Neural progenitor cell (in vitro differentiated cells): ENCODE measurements around the gene PLEKHA7. TPM values are rescaled to one million over a fixed set of nuclear protein-coding genes. Genes with fewer than 3 reads are reported as not detected.
A peak's percentile ranks its signal among the peaks of the same experiment; 100 is the strongest.

Source experiments
- DNase-seq: peaks from one replicate; pipeline ENCODE4 v3.0.0-alpha.2; 2016; ENCODE audit warnings: low spot score
- H2AFZ ChIP-seq: fragments of 200-600 bp; sonication (generic); replicated peaks from 2 replicates; pipeline ENCODE4 v1.6.1; 2016; ENCODE audit warnings: antibody characterized with exemption
- H3F3A ChIP-seq: fragments of 200-600 bp; sonication (generic); 2 replicates; pipeline ENCODE4 v1.6.1; 2016; ENCODE audit warnings: antibody characterized with exemption, low read depth
- H3K27ac ChIP-seq: fragments of 200-600 bp; sonication (generic); 2 replicates; pipeline ENCODE4 v1.5.1; 2016; ENCODE audit warnings: mild to moderate bottlenecking
- H3K27me3 ChIP-seq: fragments of 200-600 bp; sonication (generic); 2 replicates; pipeline ENCODE4 v1.6.1; 2016; ENCODE audit warnings: mild to moderate bottlenecking, moderate library complexity
- H3K36me3 ChIP-seq: fragments of 200-600 bp; sonication (generic); 2 replicates; pipeline ENCODE4 v1.5.1; 2016
- H3K4me1 ChIP-seq: fragments of 200-600 bp; sonication (generic); 2 replicates; pipeline ENCODE4 v1.6.1; 2016; ENCODE audit warnings: mixed run types
- H3K4me2 ChIP-seq: fragments of 200-600 bp; sonication (generic); 2 replicates; pipeline ENCODE4 v1.6.1; 2016
- H3K4me3 ChIP-seq: fragments of 200-600 bp; sonication (generic); 2 replicates; pipeline ENCODE4 v1.5.1; 2016
- H3K79me2 ChIP-seq: fragments of 200-600 bp; sonication (generic); 2 replicates; pipeline ENCODE4 v1.6.1; 2016; ENCODE audit warnings: low read depth
- H3K9ac ChIP-seq: fragments of 200-600 bp; sonication (generic); 2 replicates; pipeline ENCODE4 v1.6.1; 2016
- H3K9me3 ChIP-seq: fragments of 200-600 bp; sonication (generic); 2 replicates; pipeline ENCODE4 v1.5.1; 2016; ENCODE audit warnings: low read depth
- H4K20me1 ChIP-seq: fragments of 200-600 bp; sonication (generic); 2 replicates; pipeline ENCODE4 v1.6.1; 2016; ENCODE audit warnings: low read depth
- H3K27ac Mint-ChIP-seq: 3 replicates; pipeline ENCODE4 v1.8.0; 2021; ENCODE audit warnings: mixed read lengths
- H3K27me3 Mint-ChIP-seq: 2 replicates; pipeline ENCODE4 v1.8.0; 2022; ENCODE audit warnings: low read depth, mild to moderate bottlenecking, inconsistent platforms, moderate library complexity, mixed read lengths; ENCODE audit not compliant: insufficient read depth
- H3K36me3 Mint-ChIP-seq: 3 replicates; pipeline ENCODE4 v1.8.0; 2021; ENCODE audit warnings: mixed read lengths
- H3K4me1 Mint-ChIP-seq: 3 replicates; pipeline ENCODE4 v1.8.0; 2021; ENCODE audit warnings: mixed read lengths
- H3K4me3 Mint-ChIP-seq: 3 replicates; pipeline ENCODE4 v1.8.0; 2021; ENCODE audit warnings: mild to moderate bottlenecking, moderate library complexity, mixed read lengths
- H3K9me3 Mint-ChIP-seq: 3 replicates; pipeline ENCODE4 v1.8.0; 2020; ENCODE audit warnings: mixed read lengths
- EZH2 ChIP-seq: fragments of 200-600 bp; sonication (generic); IDR thresholded peaks from 2 replicates; pipeline ENCODE4 v1.6.1; 2017; ENCODE audit warnings: antibody characterized with exemption, mild to moderate bottlenecking, moderate library complexity
- EZH2phosphoT487 ChIP-seq: fragments of 200-600 bp; sonication (generic); IDR thresholded peaks from 2 replicates; pipeline ENCODE4 v1.6.1; 2017; ENCODE audit warnings: antibody characterized with exemption
- total RNA-seq: library from RNA; depleted of rRNA; stranded (reverse); fragments of >200 nt; gene quantifications from 2 replicates; pipeline ENCODE4 v1.2.3, GENCODE V29; 2015; ENCODE audit warnings: low replicate concordance
- TF ChIP-seq, protein P1 (sequence below): fragments of 200-600 bp; sonication (generic); IDR thresholded peaks from 2 replicates; pipeline ENCODE4 v1.5.1; 2017; ENCODE audit warnings: antibody characterized with exemption, mild to moderate bottlenecking

The PLEKHA7 gene
- total RNA-seq, 1 donor from 2014 or later, result 20.3 TPM

DNA sequence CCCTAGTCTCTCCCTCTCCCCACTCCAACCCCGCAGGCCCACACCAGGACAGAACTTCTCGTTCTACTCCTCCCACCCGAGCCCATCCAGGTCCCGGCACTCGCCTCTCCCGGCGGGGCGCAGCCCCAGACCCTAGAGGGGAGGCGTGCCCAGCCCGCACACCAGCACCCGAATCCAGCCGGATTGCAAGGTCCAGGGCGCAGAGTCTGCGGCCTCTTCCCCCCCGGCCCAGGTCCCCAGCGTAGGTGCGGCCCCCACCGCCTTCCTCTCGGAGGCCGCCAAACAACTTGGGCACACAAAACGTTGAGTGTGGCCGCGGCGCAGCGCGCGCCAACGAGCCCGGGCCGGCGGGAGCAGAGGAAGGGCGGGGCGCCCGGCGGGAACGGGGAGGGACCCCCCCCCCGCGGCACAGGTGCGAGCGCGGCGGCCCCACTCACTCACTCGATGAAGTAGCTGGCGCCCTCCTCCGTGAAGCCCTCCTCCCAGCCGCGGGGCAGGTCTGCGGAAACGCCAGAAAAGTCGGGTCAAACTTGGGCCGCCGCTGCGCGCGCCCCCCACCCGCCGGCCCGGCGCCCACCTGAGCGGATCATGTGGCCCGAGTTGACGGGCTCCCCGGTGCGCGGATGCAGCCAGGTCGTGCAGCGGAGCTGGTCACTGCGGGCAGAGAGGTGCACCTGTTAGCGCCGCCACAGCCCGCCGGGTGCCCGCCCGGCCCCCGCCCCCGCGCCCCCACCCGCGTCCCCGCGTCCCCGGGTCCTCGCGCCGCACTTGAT lies 480 bp downstream of the PLEKHA7 start:
- peaks cover 29% of the 10 kb centered on the region for H3F3A ChIP-seq
- Mint-ChIP-seq H3K27ac (no peak overlapping the region), H3K27me3 (peaks cover 7% of the 10 kb centered on the region), H3K36me3 (peaks cover 2% of the 10 kb centered on the region), H3K4me3 (peak overlapping the region; percentile 69), H3K9me3 (no peaks in the 10 kb centered on the region), H3K4me1 (peaks cover 6% of the 10 kb centered on the region)
- TF ChIP-seq EZH2phosphoT487, result no peak
- TF ChIP-seq, protein P1, sequence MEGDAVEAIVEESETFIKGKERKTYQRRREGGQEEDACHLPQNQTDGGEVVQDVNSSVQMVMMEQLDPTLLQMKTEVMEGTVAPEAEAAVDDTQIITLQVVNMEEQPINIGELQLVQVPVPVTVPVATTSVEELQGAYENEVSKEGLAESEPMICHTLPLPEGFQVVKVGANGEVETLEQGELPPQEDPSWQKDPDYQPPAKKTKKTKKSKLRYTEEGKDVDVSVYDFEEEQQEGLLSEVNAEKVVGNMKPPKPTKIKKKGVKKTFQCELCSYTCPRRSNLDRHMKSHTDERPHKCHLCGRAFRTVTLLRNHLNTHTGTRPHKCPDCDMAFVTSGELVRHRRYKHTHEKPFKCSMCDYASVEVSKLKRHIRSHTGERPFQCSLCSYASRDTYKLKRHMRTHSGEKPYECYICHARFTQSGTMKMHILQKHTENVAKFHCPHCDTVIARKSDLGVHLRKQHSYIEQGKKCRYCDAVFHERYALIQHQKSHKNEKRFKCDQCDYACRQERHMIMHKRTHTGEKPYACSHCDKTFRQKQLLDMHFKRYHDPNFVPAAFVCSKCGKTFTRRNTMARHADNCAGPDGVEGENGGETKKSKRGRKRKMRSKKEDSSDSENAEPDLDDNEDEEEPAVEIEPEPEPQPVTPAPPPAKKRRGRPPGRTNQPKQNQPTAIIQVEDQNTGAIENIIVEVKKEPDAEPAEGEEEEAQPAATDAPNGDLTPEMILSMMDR, result no peak
- peak; percentile 40 for TF ChIP-seq EZH2
- H3K9ac ChIP-seq, result no peak overlapping the region
- peaks cover 25% of the 10 kb centered on the region for H3K27me3 ChIP-seq
- peak; percentile 62 for DNase-seq
- no peaks in the 10 kb centered on the region for H3K9me3 ChIP-seq
- peak overlapping the region; percentile 98 for H2AFZ ChIP-seq
- H3K4me3 ChIP-seq, result peak overlapping the region; percentile 92
- H3K27ac ChIP-seq, result no peak overlapping the region
- peak overlapping the region; percentile 96 for H3K4me2 ChIP-seq
- H3K36me3 ChIP-seq, result no peaks in the 10 kb centered on the region
- H3K4me1 ChIP-seq, result peaks cover 8% of the 10 kb centered on the region
- H4K20me1 ChIP-seq, result peaks cover 37% of the 10 kb centered on the region
- H3K79me2 ChIP-seq, result peaks cover 18% of the 10 kb centered on the region

DNA sequence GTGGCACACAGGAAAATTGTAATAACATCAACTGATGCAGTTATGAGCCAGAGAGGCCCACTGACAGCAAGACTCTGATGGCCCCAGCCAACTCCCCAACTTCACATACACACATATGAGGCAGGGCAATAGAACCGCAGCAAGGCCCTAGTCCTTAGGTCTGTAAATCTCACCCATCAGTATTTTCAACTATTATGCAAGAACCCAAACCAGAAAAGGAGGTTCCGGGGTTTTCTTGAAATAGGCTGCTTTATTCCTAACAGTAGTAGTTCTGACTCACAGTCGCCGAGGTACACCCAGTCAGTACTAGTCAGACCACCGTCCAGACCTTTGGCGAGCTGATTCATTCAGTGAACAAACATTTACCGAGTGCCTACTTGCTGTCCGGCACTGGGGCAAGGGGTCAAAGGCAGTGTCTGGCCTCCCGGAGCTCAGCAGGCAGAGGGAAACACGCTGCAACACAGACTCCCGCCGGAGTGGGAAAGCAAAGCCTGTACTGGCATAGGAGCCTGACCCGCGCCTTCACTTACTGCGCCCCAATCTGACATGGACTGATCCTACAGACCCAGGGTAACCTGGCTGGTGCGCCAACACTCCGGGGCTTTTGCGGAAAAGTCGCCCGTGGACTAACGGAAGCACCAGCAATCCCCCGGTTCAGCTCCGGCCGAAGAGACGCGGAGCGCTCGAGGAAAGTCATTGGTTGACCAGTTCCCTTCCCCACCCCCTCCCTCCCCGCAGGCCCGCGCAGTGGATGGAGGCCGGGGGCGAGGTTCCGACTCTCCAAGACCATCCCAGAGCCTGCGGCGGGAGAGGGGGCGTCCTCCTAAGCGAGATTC lies 1.3 kb downstream of the PLEKHA7 start:
- H3K27me3 Mint-ChIP-seq, result peaks cover 7% of the 10 kb centered on the region
- Histone ChIP-seq H3K79me2 (peaks cover 18% of the 10 kb centered on the region), H3F3A (peaks cover 29% of the 10 kb centered on the region), H3K27ac (no peak overlapping the region), H3K4me1 (peaks cover 8% of the 10 kb centered on the region), H2AFZ (peak overlapping the region; percentile 98), H3K9me3 (no peaks in the 10 kb centered on the region), H3K4me3 (peak overlapping the region; percentile 92), H3K4me2 (peak overlapping the region; percentile 96), H3K36me3 (no peaks in the 10 kb centered on the region), H3K9ac (no peak overlapping the region), H3K27me3 (peaks cover 25% of the 10 kb centered on the region), H4K20me1 (peaks cover 39% of the 10 kb centered on the region)
- peaks cover 6% of the 10 kb centered on the region for H3K4me1 Mint-ChIP-seq
- peaks cover 4% of the 10 kb centered on the region for H3K36me3 Mint-ChIP-seq
- no peak overlapping the region for H3K27ac Mint-ChIP-seq
- H3K9me3 Mint-ChIP-seq, result no peaks in the 10 kb centered on the region
- TF ChIP-seq EZH2, result peak; percentile 38
- TF ChIP-seq, protein P1, result no peak
- no peak overlapping the region for H3K4me3 Mint-ChIP-seq
- DNase-seq, result peak; percentile 78

GRCh38 chr11:17012179-17012578 lies 2.0 kb downstream of the PLEKHA7 start:
- Histone ChIP-seq H3K4me2 (peak overlapping the region; percentile 96), H3K79me2 (peaks cover 18% of the 10 kb centered on the region), H3K4me3 (no peak overlapping the region), H2AFZ (no peak overlapping the region), H3K9ac (no peak overlapping the region), H3K4me1 (peaks cover 8% of the 10 kb centered on the region), H3K27ac (no peak overlapping the region), H3K27me3 (peaks cover 25% of the 10 kb centered on the region), H3K36me3 (no peaks in the 10 kb centered on the region), H3K9me3 (no peaks in the 10 kb centered on the region), H3F3A (peaks cover 29% of the 10 kb centered on the region), H4K20me1 (peaks cover 39% of the 10 kb centered on the region)
- Mint-ChIP-seq H3K4me1 (peaks cover 6% of the 10 kb centered on the region), H3K36me3 (peaks cover 4% of the 10 kb centered on the region), H3K9me3 (no peaks in the 10 kb centered on the region), H3K27me3 (peaks cover 7% of the 10 kb centered on the region), H3K4me3 (no peak overlapping the region), H3K27ac (no peak overlapping the region)
- no peak for DNase-seq
- TF ChIP-seq, protein P1, result no peak
- no peak for TF ChIP-seq EZH2
- TF ChIP-seq EZH2phosphoT487, result no peak
